Measurements from ENCODE around the gene KLHL42. TPM values are rescaled to one million over a fixed set of nuclear protein-coding genes. Genes with fewer than 3 reads are reported as not detected.
A peak's percentile ranks its signal among the peaks of the same experiment; 100 is the strongest.
"Not testable (repeated sequence)": the region's sequence is repeated elsewhere in the genome, so short reads cannot be mapped to it uniquely, and the experiment has no call there.

Gene KLHL42, protein sequence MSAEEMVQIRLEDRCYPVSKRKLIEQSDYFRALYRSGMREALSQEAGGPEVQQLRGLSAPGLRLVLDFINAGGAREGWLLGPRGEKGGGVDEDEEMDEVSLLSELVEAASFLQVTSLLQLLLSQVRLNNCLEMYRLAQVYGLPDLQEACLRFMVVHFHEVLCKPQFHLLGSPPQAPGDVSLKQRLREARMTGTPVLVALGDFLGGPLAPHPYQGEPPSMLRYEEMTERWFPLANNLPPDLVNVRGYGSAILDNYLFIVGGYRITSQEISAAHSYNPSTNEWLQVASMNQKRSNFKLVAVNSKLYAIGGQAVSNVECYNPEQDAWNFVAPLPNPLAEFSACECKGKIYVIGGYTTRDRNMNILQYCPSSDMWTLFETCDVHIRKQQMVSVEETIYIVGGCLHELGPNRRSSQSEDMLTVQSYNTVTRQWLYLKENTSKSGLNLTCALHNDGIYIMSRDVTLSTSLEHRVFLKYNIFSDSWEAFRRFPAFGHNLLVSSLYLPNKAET
- polyA plus RNA-seq (2013): 18.0 TPM

- H3K36me3 ChIP-seq (ENCODE audit: control insufficient read depth in 4 of 4, insufficient read depth in 4 of 4, low read length in 3 of 4): peaks cover 0 to 13% (median 7%) of the 10 kb centered on the region in 4 experiments
- H3K9me3 ChIP-seq (ENCODE audit: control extremely low read depth in 1 of 5, control insufficient read depth in 4 of 5, insufficient read depth in 2 of 5, low read depth in 1 of 5, low read length in 4 of 5): no peaks in the 10 kb centered on the region
- peak within 1 kb of the TSS; percentile 25 to 70 for H3K27ac ChIP-seq (ENCODE audit: insufficient read depth in 1 of 2, low read depth in 1 of 2, low read length in 2 of 2, poor library complexity in 1 of 2, severe bottlenecking in 2 of 2)
- peaks cover 0 to 25% (median 20%) of the 10 kb centered on the region in 4 experiments for H3K4me1 ChIP-seq (ENCODE audit: control extremely low read depth in 1 of 4, control insufficient read depth in 4 of 4, insufficient read depth in 4 of 4, low read length in 3 of 4)
- DNase-seq: peak; percentile 72 to 88 (median 80)
- 0% methylated on average over 73 of the region's 92 CpGs for WGBS (ENCODE audit: insufficient coverage)
- peak within 1 kb of the TSS; percentile 57 to 91 (median 82) for H3K4me3 ChIP-seq (ENCODE audit: control insufficient read depth in 1 of 7, extremely low read depth in 1 of 7, insufficient read depth in 4 of 7, low read depth in 2 of 7, low read length in 6 of 7)
- CTCF ChIA-PET: interaction anchor here (0.8 to 1.4 kb wide), 3 partner anchors 12 to 66 kb away, joined by 3 to 10 read pairs (median 5); no protein-coding TSS in a partner anchor
- H3K27me3 ChIP-seq (replicated peaks in 2 of 5; ENCODE audit: control insufficient read depth in 4 of 5, insufficient read depth in 5 of 5, low read length in 4 of 5): no peaks in the 10 kb centered on the region
- POLR2A ChIA-PET: interaction anchor here (0.9 kb wide), 1 partner anchor 12 kb away, joined by 3 read pairs; no protein-coding TSS in a partner anchor
These were observed at the start of gene KLHL42, which contains the start of gene MANSC4 for GRCh38 chr12:27779920-27780611. KLHL42 (plus strand) TSS chr12:27780233; CDS start chr12:27780331, 98 bp downstream. MANSC4 (minus strand) TSS chr12:27780236; CDS start chr12:27771276, 8,960 bp downstream.

DNA sequence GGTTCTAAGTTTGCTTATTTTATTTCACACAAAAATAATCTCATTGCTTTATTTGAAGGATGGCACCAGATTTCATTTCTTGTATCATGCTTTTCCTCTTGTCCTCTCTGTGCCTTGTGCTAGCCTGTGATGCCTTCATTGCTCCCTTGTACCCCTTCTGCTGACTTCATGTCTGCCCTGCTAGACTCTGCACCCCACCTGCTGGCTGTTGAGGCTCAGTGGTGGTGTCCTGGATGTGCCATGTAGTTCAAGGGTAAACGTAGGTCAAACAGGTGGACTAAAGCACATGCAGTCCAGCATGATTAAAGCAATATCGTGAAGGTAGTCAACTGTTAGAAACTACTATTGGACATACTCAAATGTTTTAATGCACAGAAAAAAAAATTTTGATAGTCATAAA is 47.8 kb upstream of the KLHL42 start:
- Histone ChIP-seq H3K36me3 (ENCODE audit: control insufficient read depth in 4 of 4, insufficient read depth in 4 of 4, low read length in 3 of 4) (peaks cover 7 to 52% (median 32%) of the 10 kb centered on the region in 4 experiments), H3K4me3 (ENCODE audit: control insufficient read depth in 1 of 7, extremely low read depth in 1 of 7, insufficient read depth in 4 of 7, low read depth in 2 of 7, low read length in 6 of 7) (no peak overlapping the region), H3K27me3 (replicated peaks in 2 of 5; ENCODE audit: control insufficient read depth in 4 of 5, insufficient read depth in 5 of 5, low read length in 4 of 5) (no peaks in the 10 kb centered on the region), H3K9me3 (ENCODE audit: control extremely low read depth in 1 of 5, control insufficient read depth in 4 of 5, insufficient read depth in 2 of 5, low read depth in 1 of 5, low read length in 4 of 5) (no peaks in the 10 kb centered on the region), H3K27ac (ENCODE audit: insufficient read depth in 1 of 2, low read depth in 1 of 2, low read length in 2 of 2, poor library complexity in 1 of 2, severe bottlenecking in 2 of 2) (no peak overlapping the region), H3K4me1 (ENCODE audit: control extremely low read depth in 1 of 4, control insufficient read depth in 4 of 4, insufficient read depth in 4 of 4, low read length in 3 of 4) (no peaks in the 10 kb centered on the region)
- peak in 1 of 3 donors; percentile 19 for DNase-seq
- POLR2A ChIA-PET: interaction anchor here (0.6 kb wide), 3 partner anchors 19 to 90 kb away, joined by 3 to 5 read pairs (median 3); no protein-coding TSS in a partner anchor
- 83% methylated on average over 1 of the region's 2 CpGs for WGBS (ENCODE audit: insufficient coverage)
- CTCF ChIA-PET: interaction anchor here (0.7 to 3.9 kb wide), 13 partner anchors 9 to 1585 kb away, joined by 3 to 30 read pairs (median 5); partner anchors contain the start of genes KLHL42 and MANSC4

DNA sequence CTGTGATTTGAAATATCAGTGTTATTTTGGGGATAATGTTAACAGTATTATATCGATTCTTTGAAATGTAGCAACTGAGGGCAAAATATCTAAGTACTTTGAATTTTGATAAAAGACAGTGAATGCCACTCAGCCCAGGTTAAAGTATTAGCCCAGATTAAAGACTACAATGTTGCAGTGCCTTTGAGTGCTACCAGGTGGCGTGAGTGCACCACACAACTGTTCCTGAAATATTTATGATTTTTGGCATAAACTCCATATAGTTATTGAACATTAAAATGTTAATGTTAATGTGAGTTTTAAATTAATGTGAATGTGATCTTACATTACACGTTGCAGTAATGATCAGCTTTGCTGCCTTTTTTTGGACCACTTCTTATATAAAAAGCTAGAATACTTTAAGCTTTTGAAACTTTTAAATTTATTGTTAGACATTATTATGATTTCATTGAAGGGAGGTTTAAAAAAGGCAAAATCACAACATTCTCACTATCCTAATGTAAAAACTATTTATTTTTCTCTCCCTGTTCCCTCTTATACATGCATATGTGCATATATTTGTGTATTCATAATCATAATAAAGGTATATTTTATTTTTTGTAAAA is 46.9 kb upstream of the KLHL42 start:
- peak; percentile 36 to 68 (median 57) for DNase-seq
- no peaks in the 10 kb centered on the region for H3K9me3 ChIP-seq (ENCODE audit: control extremely low read depth in 1 of 5, control insufficient read depth in 4 of 5, insufficient read depth in 2 of 5, low read depth in 1 of 5, low read length in 4 of 5)
- H3K27ac ChIP-seq (ENCODE audit: insufficient read depth in 1 of 2, low read depth in 1 of 2, low read length in 2 of 2, poor library complexity in 1 of 2, severe bottlenecking in 2 of 2): no peak overlapping the region
- peaks cover 7 to 57% (median 37%) of the 10 kb centered on the region in 4 experiments for H3K36me3 ChIP-seq (ENCODE audit: control insufficient read depth in 4 of 4, insufficient read depth in 4 of 4, low read length in 3 of 4)
- CTCF ChIA-PET: interaction anchor here (0.7 to 3.9 kb wide), 15 partner anchors 10 to 1584 kb away, joined by 3 to 30 read pairs (median 5); partner anchors contain the start of genes KLHL42 and MANSC4
- POLR2A ChIA-PET: interaction anchor here (0.6 to 0.7 kb wide), 2 partner anchors 18 to 651 kb away, joined by 3 to 5 read pairs; no protein-coding TSS in a partner anchor
- no peaks in the 10 kb centered on the region for H3K27me3 ChIP-seq (replicated peaks in 2 of 5; ENCODE audit: control insufficient read depth in 4 of 5, insufficient read depth in 5 of 5, low read length in 4 of 5)
- H3K4me1 ChIP-seq (ENCODE audit: control extremely low read depth in 1 of 4, control insufficient read depth in 4 of 4, insufficient read depth in 4 of 4, low read length in 3 of 4): no peaks in the 10 kb centered on the region
- no CpG with 5 or more reads among the region's 3 CpGs for WGBS (ENCODE audit: insufficient coverage)
- no peak overlapping the region for H3K4me3 ChIP-seq (ENCODE audit: control insufficient read depth in 1 of 7, extremely low read depth in 1 of 7, insufficient read depth in 4 of 7, low read depth in 2 of 7, low read length in 6 of 7)

GRCh38 chr12:27733791-27734190 is 46.2 kb upstream of the KLHL42 start:
- WGBS (ENCODE audit: insufficient coverage): no CpG with 5 or more reads among the region's 1 CpG
- ChIA-PET POLR2A (interaction anchor here (0.7 kb wide), 1 partner anchor 650 kb away, joined by 3 read pairs; no protein-coding TSS in a partner anchor), CTCF (interaction anchor here (0.7 to 3.9 kb wide), 11 partner anchors 9 to 1508 kb away, joined by 3 to 30 read pairs (median 6); partner anchors contain the start of genes KLHL42 and MANSC4)
- H3K4me3 ChIP-seq (ENCODE audit: control insufficient read depth in 1 of 7, extremely low read depth in 1 of 7, insufficient read depth in 4 of 7, low read depth in 2 of 7, low read length in 6 of 7): no peak overlapping the region
- H3K27ac ChIP-seq (ENCODE audit: insufficient read depth in 1 of 2, low read depth in 1 of 2, low read length in 2 of 2, poor library complexity in 1 of 2, severe bottlenecking in 2 of 2): no peak overlapping the region
- H3K4me1 ChIP-seq (ENCODE audit: control extremely low read depth in 1 of 4, control insufficient read depth in 4 of 4, insufficient read depth in 4 of 4, low read length in 3 of 4): no peaks in the 10 kb centered on the region
- H3K9me3 ChIP-seq (ENCODE audit: control extremely low read depth in 1 of 5, control insufficient read depth in 4 of 5, insufficient read depth in 2 of 5, low read depth in 1 of 5, low read length in 4 of 5): no peaks in the 10 kb centered on the region
- H3K36me3 ChIP-seq (ENCODE audit: control insufficient read depth in 4 of 4, insufficient read depth in 4 of 4, low read length in 3 of 4): peaks cover 9 to 61% (median 38%) of the 10 kb centered on the region in 4 experiments
- DNase-seq: no peak
- H3K27me3 ChIP-seq (replicated peaks in 2 of 5; ENCODE audit: control insufficient read depth in 4 of 5, insufficient read depth in 5 of 5, low read length in 4 of 5): no peaks in the 10 kb centered on the region

- not testable (repeated sequence) for H3K27ac ChIP-seq (ENCODE audit: insufficient read depth in 1 of 2, low read depth in 1 of 2, low read length in 2 of 2, poor library complexity in 1 of 2, severe bottlenecking in 2 of 2); H3K4me1 ChIP-seq (ENCODE audit: control extremely low read depth in 1 of 4, control insufficient read depth in 4 of 4, insufficient read depth in 4 of 4, low read length in 3 of 4); DNase-seq; H3K9me3 ChIP-seq (ENCODE audit: control extremely low read depth in 1 of 5, control insufficient read depth in 4 of 5, insufficient read depth in 2 of 5, low read depth in 1 of 5, low read length in 4 of 5); H3K4me3 ChIP-seq (ENCODE audit: control insufficient read depth in 1 of 7, extremely low read depth in 1 of 7, insufficient read depth in 4 of 7, low read depth in 2 of 7, low read length in 6 of 7); H3K27me3 ChIP-seq (replicated peaks in 2 of 5; ENCODE audit: control insufficient read depth in 4 of 5, insufficient read depth in 5 of 5, low read length in 4 of 5)
- WGBS (ENCODE audit: insufficient coverage): 100% methylated on average over 4 of the region's 9 CpGs
- CTCF ChIA-PET: interaction anchor here (0.7 to 3.9 kb wide), 8 partner anchors 8 to 1508 kb away, joined by 3 to 30 read pairs (median 5); no protein-coding TSS in a partner anchor
- POLR2A ChIA-PET: interaction anchor here (0.7 kb wide), 1 partner anchor 650 kb away, joined by 3 read pairs; no protein-coding TSS in a partner anchor
- H3K36me3 ChIP-seq (ENCODE audit: control insufficient read depth in 4 of 4, insufficient read depth in 4 of 4, low read length in 3 of 4): peaks cover 9 to 62% (median 41%) of the 10 kb centered on the region in 4 experiments
These were observed 45.7 kb upstream of the KLHL42 start for GRCh38 chr12:27734321-27734720.

DNA sequence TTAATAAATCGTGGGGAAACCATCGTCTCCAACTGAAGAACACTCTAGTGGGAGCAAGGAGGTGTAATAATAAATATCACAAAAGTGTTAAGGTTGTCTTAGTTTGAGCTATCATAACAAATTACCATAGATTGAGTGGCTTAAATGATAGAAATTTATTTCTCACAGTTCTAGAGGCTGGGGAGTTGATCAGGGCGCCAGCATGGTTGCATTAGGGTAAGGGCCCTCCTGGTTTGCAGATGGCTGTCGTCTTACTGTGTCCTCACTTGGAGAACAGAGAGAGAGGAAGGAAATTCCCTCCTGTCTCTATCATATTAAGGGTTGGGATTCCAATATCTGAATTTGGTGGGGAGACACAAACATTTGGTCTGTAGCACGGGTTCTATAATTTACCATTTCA is 36.4 kb upstream of the KLHL42 start:
- WGBS (ENCODE audit: insufficient coverage): no CpG with 5 or more reads among the region's 5 CpGs
- POLR2A ChIA-PET: no interaction called here

More for the DNA sequence above, 36.4 kb upstream of the KLHL42 start:
- CTCF ChIA-PET: no interaction called here
- no peaks in the 10 kb centered on the region for H3K9me3 ChIP-seq (ENCODE audit: control extremely low read depth in 1 of 5, control insufficient read depth in 4 of 5, insufficient read depth in 2 of 5, low read depth in 1 of 5, low read length in 4 of 5)
- H3K36me3 ChIP-seq (ENCODE audit: control insufficient read depth in 4 of 4, insufficient read depth in 4 of 4, low read length in 3 of 4): peaks cover 7 to 54% (median 27%) of the 10 kb centered on the region in 4 experiments
- H3K4me3 ChIP-seq (ENCODE audit: control insufficient read depth in 1 of 7, extremely low read depth in 1 of 7, insufficient read depth in 4 of 7, low read depth in 2 of 7, low read length in 6 of 7): no peak overlapping the region
- no peak overlapping the region for H3K27ac ChIP-seq (ENCODE audit: insufficient read depth in 1 of 2, low read depth in 1 of 2, low read length in 2 of 2, poor library complexity in 1 of 2, severe bottlenecking in 2 of 2)
- H3K4me1 ChIP-seq (ENCODE audit: control extremely low read depth in 1 of 4, control insufficient read depth in 4 of 4, insufficient read depth in 4 of 4, low read length in 3 of 4): no peaks in the 10 kb centered on the region
- no peak for DNase-seq
- H3K27me3 ChIP-seq (replicated peaks in 2 of 5; ENCODE audit: control insufficient read depth in 4 of 5, insufficient read depth in 5 of 5, low read length in 4 of 5): no peaks in the 10 kb centered on the region

Measured in common myeloid progenitor, CD34-positive (primary cell).